OCI-LY1 (cell line): ENCODE results near the gene TAS2R13.

Experiments
- H2AFZ ChIP-seq: fragments of 200-600 bp; sonication (generic), shearing (Covaris generic); 2 replicates; pipeline ENCODE4 v1.6.0; 2014; ENCODE audit warnings: antibody characterized with exemption, mild to moderate bottlenecking, low read length
- H3F3A ChIP-seq: fragments of 200-600 bp; sonication (generic), shearing (Covaris generic); 2 replicates; pipeline ENCODE4 v1.6.0; 2014; ENCODE audit warnings: mild to moderate bottlenecking, antibody characterized with exemption, low read length, moderate library complexity; ENCODE audit not compliant: insufficient read depth
- H3K27ac ChIP-seq: fragments of 200-600 bp; sonication (generic); 2 replicates; pipeline ENCODE4 v1.5.1; 2014; ENCODE audit warnings: low read length, mixed run types, mild to moderate bottlenecking, low read depth; ENCODE audit not compliant: poor library complexity, severe bottlenecking
- H3K27me3 ChIP-seq: fragments of 200-600 bp; sonication (generic); 2 replicates; pipeline ENCODE4 v1.6.0; 2014; ENCODE audit warnings: antibody characterized with exemption, mild to moderate bottlenecking, low read length, moderate library complexity; ENCODE audit not compliant: insufficient read depth
- H3K36me3 ChIP-seq: fragments of 200-600 bp; sonication (generic); 2 replicates; pipeline ENCODE4 v1.6.1; 2014; ENCODE audit warnings: mild to moderate bottlenecking, antibody characterized with exemption, low read length, moderate library complexity, mixed read lengths; ENCODE audit not compliant: insufficient read depth
- H3K4me1 ChIP-seq: fragments of 200-600 bp; sonication (generic); 2 replicates; pipeline ENCODE4 v1.5.1; 2014; ENCODE audit warnings: mild to moderate bottlenecking, low read length, moderate library complexity; ENCODE audit not compliant: insufficient read depth, severe bottlenecking
- H3K4me2 ChIP-seq: fragments of 200-600 bp; sonication (generic), shearing (Covaris generic); 2 replicates; pipeline ENCODE4 v1.6.1; 2014; ENCODE audit warnings: low read length
- H3K4me3 ChIP-seq: fragments of 200-600 bp; sonication (generic); 2 replicates; pipeline ENCODE4 v1.5.1; 2014; ENCODE audit warnings: low read length, low read depth, mild to moderate bottlenecking, mixed read lengths; ENCODE audit not compliant: poor library complexity, severe bottlenecking
- H3K79me2 ChIP-seq: fragments of 200-600 bp; shearing (Covaris generic); 2 replicates; pipeline ENCODE4 v1.6.1; 2016; ENCODE audit warnings: mixed run types, low read length, mixed read lengths; ENCODE audit not compliant: insufficient read depth
- H3K9ac ChIP-seq: fragments of 200-600 bp; sonication (generic), shearing (Covaris generic); 2 replicates; pipeline ENCODE4 v1.6.1; 2014; ENCODE audit warnings: mild to moderate bottlenecking, low read length, mixed read lengths
- H3K9me2 ChIP-seq: fragments of 200-600 bp; sonication (generic), shearing (Covaris generic); 2 replicates; pipeline ENCODE4 v1.6.1; 2014; ENCODE audit warnings: low read depth, mild to moderate bottlenecking, low read length, mixed read lengths
- H3K9me3 ChIP-seq: fragments of 200-600 bp; shearing (Covaris generic); 2 replicates; pipeline ENCODE4 v1.6.1; 2014; ENCODE audit warnings: low read length, mixed read lengths
- H4K20me1 ChIP-seq: fragments of 200-600 bp; sonication (generic), shearing (Covaris generic); 2 replicates; pipeline ENCODE4 v1.6.0; 2016; ENCODE audit warnings: mild to moderate bottlenecking, low read length; ENCODE audit not compliant: insufficient read depth
- CTCF ChIP-seq: fragments of 200-600 bp; sonication (generic), shearing (Covaris generic); IDR thresholded peaks from 2 replicates; pipeline ENCODE4 v1.5.1; 2017; ENCODE audit warnings: mild to moderate bottlenecking, antibody characterized with exemption, low read length, moderate library complexity, mixed read lengths
- EZH2 ChIP-seq: fragments of 200-600 bp; sonication (generic), shearing (Covaris generic); IDR thresholded peaks from 2 replicates; pipeline ENCODE4 v1.8.0; 2017; ENCODE audit warnings: borderline replicate concordance, mixed run types, mild to moderate bottlenecking, antibody characterized with exemption, low read length, moderate library complexity, mixed read lengths

The TAS2R13 gene

GRCh38 chr12:10919809-10920208 is 10.4 kb upstream of the TAS2R13 start:
- no peaks in the 10 kb centered on the region for H3K9me3 ChIP-seq
- H4K20me1 ChIP-seq = no peaks in the 10 kb centered on the region
- H3K79me2 ChIP-seq = no peaks in the 10 kb centered on the region
- H3K4me3 ChIP-seq = no peak overlapping the region
- no peak overlapping the region for H3K27ac ChIP-seq
- H3K36me3 ChIP-seq = no peaks in the 10 kb centered on the region
- H3K4me1 ChIP-seq = no peaks in the 10 kb centered on the region
- no peak for TF ChIP-seq EZH2
- no peak for TF ChIP-seq CTCF
- H3K9ac ChIP-seq = no peak overlapping the region
- no peak overlapping the region for H2AFZ ChIP-seq
- no peaks in the 10 kb centered on the region for H3K9me2 ChIP-seq
- H3K27me3 ChIP-seq = no peaks in the 10 kb centered on the region
- H3F3A ChIP-seq = 0 out of 2 replicates have a peak, but pooled peaks cover 3% of the 10 kb centered on the region
- H3K4me2 ChIP-seq = no peak overlapping the region

DNA sequence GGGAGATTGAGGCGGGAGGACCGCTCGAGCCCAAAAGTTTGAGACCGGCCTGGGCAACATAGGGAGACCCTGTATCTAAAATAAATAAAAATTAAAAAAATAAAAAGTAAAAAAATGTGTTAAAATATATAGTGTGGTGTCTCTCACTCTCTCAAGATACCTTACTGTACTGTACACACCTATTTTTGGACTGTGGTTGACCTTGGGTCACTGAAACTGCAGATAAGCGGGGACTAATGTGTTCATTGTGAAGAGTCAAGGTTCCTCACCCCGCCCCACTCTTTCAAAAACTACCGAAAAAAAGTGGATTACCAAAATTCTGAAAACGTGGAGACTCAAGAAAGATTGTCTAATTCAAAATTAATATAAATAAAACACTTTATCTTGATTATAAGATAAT is 1.0 kb upstream of the TAS2R13 start:
- no peak overlapping the region for H3K27ac ChIP-seq
- no peak overlapping the region for H3K4me3 ChIP-seq
- H3K27me3 ChIP-seq = no peaks in the 10 kb centered on the region
- no peak overlapping the region for H3K4me2 ChIP-seq
- no peaks in the 10 kb centered on the region for H3K9me2 ChIP-seq
- H2AFZ ChIP-seq = no peak overlapping the region
- no peaks in the 10 kb centered on the region for H3K4me1 ChIP-seq
- no peak for TF ChIP-seq EZH2
- no peak for TF ChIP-seq CTCF
- no peaks in the 10 kb centered on the region for H3K79me2 ChIP-seq
- H3F3A ChIP-seq = no peaks in the 10 kb centered on the region
- no peaks in the 10 kb centered on the region for H4K20me1 ChIP-seq
- H3K9ac ChIP-seq = no peak overlapping the region
- peaks cover 4% of the 10 kb centered on the region; the same call in 1 of the 2 replicates for H3K9me3 ChIP-seq
- H3K36me3 ChIP-seq = no peaks in the 10 kb centered on the region

DNA sequence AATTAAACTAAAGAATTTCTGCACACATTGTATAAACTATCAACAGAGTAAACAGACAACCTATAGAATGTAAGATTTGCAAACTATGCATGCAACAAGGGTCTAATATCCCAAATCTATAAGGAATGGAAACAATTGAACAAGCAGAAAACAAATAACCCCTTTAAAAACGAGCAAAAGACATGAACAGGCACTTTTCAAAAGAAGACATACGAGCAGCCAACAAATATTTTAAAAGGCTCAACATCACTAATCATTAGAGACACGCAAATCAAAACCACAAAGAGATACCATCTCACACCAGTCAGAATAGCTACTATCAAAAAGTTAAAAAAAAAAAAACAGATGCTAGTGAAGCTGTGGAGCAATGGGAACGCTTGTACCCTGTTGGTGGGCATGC is 4.7 kb downstream of the TAS2R13 start:
- H3K9me2 ChIP-seq = no peaks in the 10 kb centered on the region
- H3K4me1 ChIP-seq = no peaks in the 10 kb centered on the region
- no peak overlapping the region for H3K9ac ChIP-seq
- no peak for TF ChIP-seq CTCF
- no peak for TF ChIP-seq EZH2
- H2AFZ ChIP-seq = no peak overlapping the region
- no peak overlapping the region for H3K27ac ChIP-seq
- H3K36me3 ChIP-seq = no peaks in the 10 kb centered on the region
- no peaks in the 10 kb centered on the region for H3K27me3 ChIP-seq
- no peak overlapping the region for H3K4me3 ChIP-seq
- no peak overlapping the region for H3K4me2 ChIP-seq
- peaks cover 7% of the 10 kb centered on the region; the same call in 1 of the 2 replicates for H3K9me3 ChIP-seq
- H3K79me2 ChIP-seq = no peaks in the 10 kb centered on the region
- no peaks in the 10 kb centered on the region for H3F3A ChIP-seq
- no peaks in the 10 kb centered on the region for H4K20me1 ChIP-seq
